ENCODE results near the gene ABHD12. TPM values are rescaled to one million over a fixed set of nuclear protein-coding genes. Genes with fewer than 3 reads are reported as not detected.

The ABHD12 gene
- total RNA-seq, 2 donors from 2014 or later: 70.1 to 84.7 TPM

- Histone ChIP-seq H3K4me1 (replicated peaks) (no peaks in the 10 kb centered on the region), H3K36me3 (peaks cover 0 to 3% of the 10 kb centered on the region in 2 donors), H3K9me3 (no peaks in the 10 kb centered on the region), H3K4me3 (no peak overlapping the region), H3K27me3 (replicated peaks; ENCODE audit: insufficient read depth) (no peaks in the 10 kb centered on the region), H3K27ac (peak overlapping the region; percentile 35 to 43)
- intact Hi-C loops (cut with DNase I): no loop called here
- WGBS: 64% methylated on average over 9 of the region's 9 CpGs
- no peak for TF ChIP-seq POLR2AphosphoS5 (IDR thresholded peaks at IDR 0.05)
- no peak for TF ChIP-seq POLR2A (IDR thresholded peaks at IDR 0.05)
- no peak for TF ChIP-seq CTCF (IDR thresholded peaks at IDR 0.05)
- no peak for DNase-seq (ENCODE audit: low spot score)
Measured at GRCh38 chr20:25301357-25301920, 89.2 kb downstream of the ABHD12 start.

DNA sequence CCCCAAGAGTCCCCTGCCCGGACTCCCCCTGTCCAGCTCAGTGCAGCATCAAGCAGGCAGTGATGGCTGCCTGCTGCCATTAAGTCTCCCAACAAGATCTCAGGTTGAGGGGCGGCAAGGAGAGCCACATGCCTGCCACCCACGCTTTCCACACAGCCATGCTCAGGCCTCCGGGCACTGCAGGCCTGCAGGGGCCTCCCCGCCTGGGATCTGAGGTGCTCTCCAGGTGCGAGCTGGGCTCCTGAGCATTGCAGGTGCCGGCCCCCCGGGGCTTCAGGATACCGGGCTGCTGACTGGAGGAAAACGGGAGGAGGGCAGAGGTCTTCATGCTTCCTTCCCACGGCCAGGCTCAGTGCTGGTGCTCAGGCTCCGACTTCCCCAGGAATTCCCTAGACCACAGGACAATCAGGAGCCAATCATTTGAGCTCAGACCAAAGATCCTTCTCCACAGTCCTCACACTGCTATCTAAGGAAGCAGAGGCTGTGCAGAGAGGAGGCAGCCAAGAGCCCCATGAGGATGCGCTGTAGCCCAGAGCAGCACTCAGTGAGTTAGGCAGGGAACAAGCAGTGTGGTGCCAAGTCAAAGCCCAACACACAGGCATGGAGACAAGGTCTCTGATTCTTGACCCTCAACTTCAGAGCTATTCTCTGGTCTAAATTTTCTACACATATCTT, 90.0 kb downstream of the ABHD12 start:
- Histone ChIP-seq H3K36me3 (peaks cover 0 to 6% of the 10 kb centered on the region in 2 donors), H3K27me3 (replicated peaks; ENCODE audit: insufficient read depth) (no peaks in the 10 kb centered on the region), H3K27ac (peak overlapping the region in 1 of 2 donors; percentile 43), H3K4me1 (replicated peaks) (peaks cover under 1% of the 10 kb centered on the region), H3K4me3 (no peak overlapping the region), H3K9me3 (no peaks in the 10 kb centered on the region)
- no peak for TF ChIP-seq CTCF (IDR thresholded peaks at IDR 0.05)
- no peak for TF ChIP-seq POLR2A (IDR thresholded peaks at IDR 0.05)
- TF ChIP-seq POLR2AphosphoS5 (IDR thresholded peaks at IDR 0.05): no peak
- intact Hi-C loops (cut with DNase I): no loop called here
- WGBS: 70% methylated on average over 9 of the region's 13 CpGs
- DNase-seq (ENCODE audit: low spot score): no peak

GRCh38 chr20:25299806-25300205, 90.8 kb downstream of the ABHD12 start:
- H3K27me3 ChIP-seq (replicated peaks; ENCODE audit: insufficient read depth): no peaks in the 10 kb centered on the region
- no peaks in the 10 kb centered on the region for H3K9me3 ChIP-seq
- TF ChIP-seq POLR2AphosphoS5 (IDR thresholded peaks at IDR 0.05) (no peak), CTCF (IDR thresholded peaks at IDR 0.05) (no peak), POLR2A (IDR thresholded peaks at IDR 0.05) (no peak)
- H3K4me3 ChIP-seq: no peak overlapping the region
- intact Hi-C loops (cut with DNase I): loop anchor here (5.0 kb wide), 1 partner anchor 92 kb away; the partner anchor contains the start of gene ABHD12
- H3K4me1 ChIP-seq (replicated peaks): peaks cover 8% of the 10 kb centered on the region
- H3K27ac ChIP-seq: no peak overlapping the region
- WGBS: 76% methylated on average over 9 of the region's 9 CpGs
- peaks cover 0 to 6% of the 10 kb centered on the region in 2 donors for H3K36me3 ChIP-seq
- DNase-seq (ENCODE audit: low spot score): no peak

- Histone ChIP-seq H3K27ac (no peak overlapping the region), H3K4me3 (no peak overlapping the region), H3K36me3 (peaks cover 0 to 10% of the 10 kb centered on the region in 2 donors), H3K9me3 (no peaks in the 10 kb centered on the region), H3K27me3 (replicated peaks; ENCODE audit: insufficient read depth) (no peaks in the 10 kb centered on the region), H3K4me1 (replicated peaks) (peaks cover 8% of the 10 kb centered on the region)
- TF ChIP-seq POLR2A (IDR thresholded peaks at IDR 0.05): no peak
- TF ChIP-seq CTCF (IDR thresholded peaks at IDR 0.05): no peak
- TF ChIP-seq POLR2AphosphoS5 (IDR thresholded peaks at IDR 0.05): no peak
- intact Hi-C loops (cut with DNase I): loop anchor here (5.0 kb wide), 1 partner anchor 95 kb away; the partner anchor contains the start of gene ABHD12
- DNase-seq (ENCODE audit: low spot score): no peak
- WGBS: 83% methylated on average over 10 of the region's 10 CpGs
Measured at GRCh38 chr20:25297141-25297905, 93.3 kb downstream of the ABHD12 start.
